Renal cortical epithelial cell (primary cell): ENCODE data around the gene TWSG1. TPM values are rescaled to one million over a fixed set of nuclear protein-coding genes. Genes with fewer than 3 reads are reported as not detected.
"Not testable (repeated sequence)": the region's sequence is repeated elsewhere in the genome, so short reads cannot be mapped to it uniquely, and the experiment has no call there.

Source experiments
- DNase-seq: peaks from one replicate; pipeline ENCODE4 v3.0.0-alpha.2; 2011; ENCODE audit warnings: low read depth
- total RNA-seq: library from RNA; depleted of rRNA; stranded (reverse); fragments of >200 nt; gene quantifications from 2 replicates; pipeline ENCODE4 v1.2.3, GENCODE V29; 2014

The TWSG1 gene
- total RNA-seq, 1 donor from 2014 or later = 119 TPM

DNA sequence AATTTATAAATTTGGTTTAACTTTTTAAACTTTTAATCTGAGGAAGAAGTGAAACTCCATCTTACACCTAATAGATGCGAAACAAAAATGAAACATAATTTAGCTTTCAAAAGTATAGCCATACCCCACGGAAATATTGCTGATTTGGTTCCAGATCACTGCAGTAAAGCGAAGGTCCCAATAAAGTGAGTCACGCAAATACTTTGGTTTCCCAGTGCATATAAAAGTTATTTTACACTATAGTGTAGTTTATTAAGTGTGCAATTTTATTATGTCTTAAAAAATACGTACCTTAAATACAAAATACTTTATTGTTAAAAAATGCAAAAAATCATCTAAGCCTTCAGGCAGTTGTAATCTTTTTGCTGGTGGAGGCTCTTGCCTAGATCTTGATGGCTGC lies 55.1 kb downstream of the TWSG1 start:
- DNase-seq = no peak

GRCh38 chr18:9392726-9393125 lies 58.2 kb downstream of the TWSG1 start:
- no peak for DNase-seq

- no peak for DNase-seq
These were observed 59.5 kb downstream of the TWSG1 start for GRCh38 chr18:9394046-9394445.

- DNase-seq = no peak
These were observed 65.6 kb downstream of the TWSG1 start for GRCh38 chr18:9400197-9400596.

GRCh38 chr18:9401176-9401575 lies 66.6 kb downstream of the TWSG1 start:
- no peak for DNase-seq

DNA sequence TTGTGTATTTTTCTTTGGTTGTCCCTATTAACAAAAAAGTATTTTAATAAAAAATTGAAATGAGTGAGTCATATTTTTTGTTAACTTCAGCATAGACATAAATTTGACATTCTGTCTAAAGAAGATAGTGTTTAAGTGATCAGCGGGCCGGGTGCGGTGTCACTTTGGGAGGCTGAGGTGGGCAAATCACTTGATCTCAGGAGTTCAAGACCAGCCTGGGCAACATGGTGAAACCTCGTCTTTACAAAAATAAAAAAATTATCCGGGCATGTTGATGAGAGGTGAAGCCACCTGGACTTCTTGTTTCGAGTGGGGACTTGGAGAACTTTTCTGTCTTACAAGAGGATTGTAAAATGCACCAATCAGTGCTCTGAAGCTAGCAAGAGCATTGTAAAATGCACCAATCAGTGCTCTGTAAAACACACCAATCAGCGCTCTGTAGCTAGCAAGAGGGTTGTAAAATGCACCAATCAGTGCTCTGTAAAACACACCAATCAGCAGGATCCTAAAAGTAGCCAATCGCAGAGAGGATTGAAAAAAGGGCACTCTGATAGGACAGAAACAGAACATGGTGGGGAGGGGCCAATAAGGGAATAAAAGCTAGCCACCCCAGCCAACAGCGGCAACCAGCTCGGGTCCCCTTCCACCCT lies 67.9 kb downstream of the TWSG1 start:
- DNase-seq = not testable (repeated sequence)

DNA sequence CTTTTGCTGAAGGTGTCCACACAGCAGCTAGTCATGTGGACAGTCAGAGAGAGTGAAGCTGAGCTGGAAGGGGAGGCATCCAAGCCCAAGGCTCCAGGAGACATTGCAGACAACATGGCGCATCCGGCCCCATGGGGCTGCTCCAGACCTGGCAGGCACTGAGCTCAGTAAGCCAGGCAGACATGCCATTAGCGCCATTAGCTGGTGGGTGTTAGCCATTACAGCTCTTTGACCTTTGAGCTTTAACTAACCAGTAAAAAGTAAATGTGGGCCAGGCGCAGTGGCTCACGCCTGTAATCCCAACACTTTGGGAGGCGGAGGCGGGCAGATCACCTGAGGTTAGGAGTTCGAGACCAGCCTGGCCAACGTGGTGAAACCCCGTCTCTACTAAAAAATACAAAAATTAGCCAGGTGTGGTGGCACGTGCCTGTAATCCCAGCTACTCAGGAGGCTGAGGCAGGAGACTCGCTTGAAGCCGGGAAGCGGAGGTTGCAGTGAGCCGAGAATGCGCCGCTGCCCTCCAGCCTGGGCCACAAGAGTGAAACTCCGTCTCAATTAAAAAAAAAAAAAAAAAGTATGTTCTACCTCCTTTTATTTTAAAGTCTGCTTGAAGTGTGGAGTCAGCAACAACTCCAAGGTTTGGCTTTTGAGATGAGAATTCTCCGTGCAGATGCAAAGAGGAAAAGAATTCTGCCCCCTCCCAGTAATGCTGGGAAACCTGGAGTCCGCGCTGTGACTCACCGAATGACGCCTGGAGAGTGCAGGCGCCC lies 69.4 kb downstream of the TWSG1 start:
- no peak for DNase-seq

DNA sequence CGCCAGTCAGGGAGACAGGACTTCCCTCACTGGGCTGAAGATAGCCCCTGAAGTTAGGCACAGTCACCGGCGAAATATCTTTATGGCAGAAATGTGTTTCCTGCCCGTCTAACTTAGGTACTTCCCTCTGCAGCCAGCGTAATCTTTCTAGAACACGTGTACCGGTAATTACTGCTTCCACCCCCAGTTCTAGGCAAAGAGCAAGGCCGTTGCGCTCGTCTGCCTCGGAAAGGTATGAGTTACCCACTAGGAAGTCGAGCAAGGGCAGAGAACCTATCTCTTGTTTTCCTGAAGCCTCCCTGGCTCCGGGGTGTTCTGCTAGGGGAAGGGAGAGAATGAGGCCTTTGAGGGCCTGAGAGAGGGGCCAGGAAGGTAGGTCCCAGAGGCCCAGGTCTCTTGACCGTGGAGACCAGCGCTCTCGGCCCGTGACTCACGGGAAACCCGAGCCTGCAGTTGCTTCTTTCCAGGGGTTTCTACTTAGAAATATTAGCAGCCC lies 70.0 kb downstream of the TWSG1 start:
- no peak for DNase-seq

GRCh38 chr18:9405130-9405529 lies 70.6 kb downstream of the TWSG1 start:
- DNase-seq = no peak

GRCh38 chr18:9405977-9406376 lies 71.4 kb downstream of the TWSG1 start:
- DNase-seq = no peak

DNA sequence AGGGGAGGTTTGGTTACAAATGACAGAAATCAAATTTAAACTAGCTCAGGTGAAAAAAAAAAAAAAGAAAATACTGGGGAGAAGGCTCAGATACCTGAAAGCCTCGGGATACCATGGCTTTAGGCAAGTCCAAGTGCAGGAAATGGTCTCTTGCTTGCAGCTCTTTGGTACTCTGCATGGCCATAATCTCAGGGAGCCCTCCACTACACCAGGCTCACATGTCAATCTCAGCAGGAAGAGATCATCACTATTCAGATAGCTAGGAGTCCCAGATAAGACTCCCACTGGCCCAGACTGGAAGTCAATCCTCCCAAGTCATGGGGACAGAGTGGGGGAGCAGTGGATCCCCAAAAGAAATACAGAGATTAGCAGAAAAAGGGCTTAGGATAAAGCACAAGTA lies 75.9 kb downstream of the TWSG1 start:
- DNase-seq = no peak

DNA sequence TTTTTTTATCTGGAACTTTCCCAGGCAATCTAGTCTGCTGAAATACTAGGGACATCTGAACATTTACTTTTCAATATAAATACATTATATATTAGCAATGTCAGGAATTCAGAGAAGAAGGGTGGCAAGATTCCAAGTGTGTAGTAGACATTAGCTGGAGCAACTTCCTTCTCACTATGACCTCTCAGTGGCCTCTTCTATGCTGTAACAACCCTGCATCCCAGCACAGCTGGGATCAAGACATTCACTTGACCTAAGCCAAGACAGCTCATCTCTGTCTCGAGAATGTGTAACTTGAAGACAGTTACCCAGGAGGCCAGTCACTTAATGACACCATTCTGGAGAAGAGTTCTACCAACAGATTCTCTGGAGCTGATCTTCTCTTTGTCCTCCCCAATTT lies 79.0 kb downstream of the TWSG1 start:
- peak; percentile 77 for DNase-seq

- no peak for DNase-seq
These were observed 82.0 kb downstream of the TWSG1 start for GRCh38 chr18:9416563-9417072.

DNA sequence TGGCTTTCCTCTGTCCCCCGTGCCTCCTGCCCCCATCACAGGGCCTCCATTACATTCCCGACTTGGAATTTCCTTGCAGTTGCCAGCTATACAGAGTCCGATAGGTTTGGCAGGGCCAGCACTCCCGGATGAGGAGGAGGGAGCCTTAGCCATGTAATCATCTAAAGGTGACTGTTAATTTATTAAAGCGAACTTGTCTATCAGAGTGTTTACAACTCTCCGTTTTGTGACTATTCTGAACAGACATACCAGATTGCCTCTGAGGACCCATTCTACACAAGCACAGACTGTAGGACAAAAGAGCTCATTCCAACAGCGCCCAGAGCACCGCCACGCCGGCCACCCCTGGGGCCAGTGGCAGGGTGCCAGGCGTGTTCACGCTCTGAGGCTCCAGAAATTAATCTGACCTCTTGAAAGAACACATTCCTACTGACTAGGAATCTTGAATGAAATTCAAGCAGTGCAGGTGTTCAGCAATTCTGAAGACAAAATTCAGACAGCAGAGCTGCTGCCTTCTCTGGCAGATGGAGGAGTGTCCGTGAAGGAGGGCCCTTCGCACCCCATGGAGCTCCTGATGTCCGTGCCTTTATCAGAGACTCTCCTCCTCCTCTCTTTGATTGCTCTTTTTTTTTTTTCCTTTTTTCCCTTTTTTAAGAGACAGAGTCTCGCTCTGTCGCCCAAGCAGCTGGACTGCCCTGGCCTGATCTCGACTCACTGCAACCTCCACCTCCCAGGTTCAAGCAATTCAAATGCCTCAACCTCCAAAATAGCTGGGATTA lies 82.7 kb downstream of the TWSG1 start:
- peak; percentile 86 for DNase-seq

DNA sequence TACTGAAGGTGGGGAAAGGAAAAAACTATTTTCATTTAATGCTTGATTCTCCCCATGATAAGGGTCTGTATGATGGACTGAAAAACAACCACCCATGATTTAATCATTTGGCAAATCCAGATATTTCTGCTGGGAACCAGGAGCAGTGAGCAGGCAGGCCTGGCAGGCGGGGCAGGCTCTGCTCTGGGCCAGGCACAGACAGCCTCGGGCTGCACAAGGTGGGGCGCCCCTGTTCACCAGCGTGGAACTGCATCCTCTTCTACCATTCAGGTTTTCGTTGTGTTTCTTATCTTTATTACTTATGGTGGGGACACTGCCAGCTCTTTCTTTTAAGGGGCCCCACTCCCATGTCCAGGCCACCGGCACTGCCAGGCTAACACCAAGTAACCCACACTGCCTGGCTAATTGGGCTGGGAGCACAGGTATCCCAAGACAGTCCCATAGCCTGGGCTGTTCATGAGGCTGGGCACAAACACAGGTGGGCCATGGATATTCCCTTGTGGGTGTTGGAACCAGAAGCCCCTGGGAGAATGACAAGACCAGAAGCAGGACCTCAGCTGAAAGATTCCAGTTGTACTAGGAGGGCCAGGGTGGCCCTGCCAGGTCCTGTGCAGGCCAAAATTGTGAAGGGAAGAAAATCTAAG lies 83.6 kb downstream of the TWSG1 start:
- no peak for DNase-seq

GRCh38 chr18:9419956-9420631 lies 85.5 kb downstream of the TWSG1 start:
- peak; percentile 49 for DNase-seq

DNA sequence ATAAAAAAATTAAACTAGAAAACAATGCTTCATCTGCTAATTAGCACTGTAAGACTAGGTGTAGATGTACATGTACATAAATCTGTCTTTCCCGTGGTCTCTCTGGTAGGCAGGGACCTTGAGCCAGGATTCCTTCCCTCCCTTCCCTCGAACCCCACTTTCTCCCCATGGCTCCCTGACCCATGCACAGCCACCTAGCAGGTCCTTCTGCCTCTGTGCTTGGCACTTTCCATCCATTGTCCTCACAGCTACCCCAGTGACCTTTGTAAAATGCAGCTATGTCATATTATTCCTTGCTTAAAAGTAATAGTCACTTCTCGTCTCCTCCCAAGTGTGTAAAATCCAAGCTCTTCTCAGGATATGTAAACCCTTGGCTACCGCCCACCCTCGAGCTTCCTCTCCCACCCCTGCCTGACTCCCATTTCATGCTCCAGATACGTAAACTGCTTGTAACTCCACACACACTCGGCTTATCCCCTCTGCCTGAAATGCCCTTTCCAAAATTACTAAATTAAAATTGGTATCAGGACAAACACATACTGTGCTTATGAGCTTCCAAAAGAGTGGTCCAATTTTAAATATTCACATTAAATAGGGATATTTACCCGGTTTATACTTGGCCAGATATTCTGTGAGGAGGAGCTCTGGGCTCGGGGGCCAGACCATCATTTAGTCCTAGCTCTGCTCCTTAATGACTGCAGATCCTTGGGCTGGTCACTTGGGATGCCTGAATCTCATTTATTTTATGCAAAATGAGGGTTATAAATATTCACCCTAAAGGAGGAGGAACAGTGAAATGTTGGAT lies 86.7 kb downstream of the TWSG1 start:
- DNase-seq = no peak

GRCh38 chr18:9421901-9422327 lies 87.3 kb downstream of the TWSG1 start:
- DNase-seq = no peak

GRCh38 chr18:9422816-9423519 lies 88.4 kb downstream of the TWSG1 start:
- DNase-seq = peak; percentile 83

- not testable (repeated sequence) for DNase-seq
These were observed 89.1 kb downstream of the TWSG1 start for GRCh38 chr18:9423648-9424047.
